ENCODE measurements around the gene ADAMTSL1. TPM values are rescaled to one million over a fixed set of nuclear protein-coding genes. Genes with fewer than 3 reads are reported as not detected.

Gene ADAMTSL1
- total and polyA plus RNA-seq, 2 of the 8 experiments (the other 6 are each of a cell fraction or from before 2014, with no cell fraction given), result 0.84 to 1.1 TPM

DNA sequence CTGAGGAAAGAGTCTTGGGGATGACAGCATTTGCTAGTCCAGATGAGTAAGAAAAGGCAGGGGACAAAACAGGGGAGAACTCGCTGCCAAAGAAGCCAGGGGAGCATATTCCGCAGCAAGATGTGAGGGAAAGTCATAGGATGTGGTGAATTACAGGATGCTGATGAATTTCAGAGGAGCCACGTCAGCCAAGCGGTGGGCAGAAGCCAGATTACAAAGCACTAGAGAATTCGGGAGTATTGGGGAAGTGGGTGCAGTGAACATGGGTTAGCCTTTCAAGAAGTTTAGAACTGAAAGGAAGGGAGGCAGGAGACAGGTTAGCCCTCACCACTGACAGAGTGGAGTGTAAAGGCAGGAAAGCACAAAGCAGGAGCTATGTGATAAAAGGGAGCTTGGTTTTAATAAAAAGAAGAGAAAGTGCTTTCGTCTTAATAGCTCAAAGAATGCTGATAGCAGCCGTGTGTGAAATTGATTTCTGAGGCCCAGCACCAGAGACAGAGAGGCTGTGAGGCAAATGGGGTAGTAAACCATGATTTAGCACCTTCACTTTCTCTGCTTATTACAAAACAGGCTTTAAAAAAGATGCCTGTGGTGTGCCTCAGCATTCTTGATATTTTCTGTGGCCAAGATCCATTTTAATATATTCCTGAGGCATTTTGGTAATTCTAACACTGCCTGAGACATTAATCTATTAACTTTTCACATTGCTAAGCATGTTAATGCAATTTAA lies 16.9 kb downstream of the ADAMTSL1 start:
- Histone ChIP-seq H3K36me3 (ENCODE audit: control insufficient read depth in 2 of 4, insufficient read depth in 4 of 4, low read length in 3 of 4) (no peaks in the 10 kb centered on the region), H2AFZ (ENCODE audit: low read length) (peak overlapping the region; percentile 60), H3K27me3 (replicated peaks in 1 of 4; ENCODE audit: control insufficient read depth in 3 of 4, extremely low read depth in 1 of 4, insufficient read depth in 3 of 4, low read length in 3 of 4) (no peaks in the 10 kb centered on the region), H3K56ac (replicated peaks; ENCODE audit: insufficient read length, low read depth, low read length) (no peak overlapping the region), H2BK120ac (replicated peaks; ENCODE audit: low read depth, low read length) (no peak overlapping the region), H2BK15ac (ENCODE audit: low read length) (no peak overlapping the region), H3K18ac (ENCODE audit: extremely low read depth, low read length) (no peak overlapping the region), H3K4me1 (replicated peaks in 1 of 4; ENCODE audit: control insufficient read depth in 3 of 4, insufficient read depth in 4 of 4, low read length in 3 of 4) (no peaks in the 10 kb centered on the region; a peak in 1 of 7 replicates), H3K23me2 (ENCODE audit: low read depth, low read length) (no peaks in the 10 kb centered on the region), H2BK12ac (ENCODE audit: low read depth, low read length) (no peak overlapping the region), H2BK20ac (ENCODE audit: low read length) (no peak overlapping the region), H3K4ac (replicated peaks; ENCODE audit: insufficient read length, low read depth, low read length) (no peak overlapping the region), H3K27ac (ENCODE audit: low read depth, low read length) (no peak overlapping the region), H2BK5ac (ENCODE audit: low read depth, low read length) (no peak overlapping the region), H4K20me1 (replicated peaks in 1 of 2; ENCODE audit: control insufficient read depth in 1 of 2, insufficient read depth in 2 of 2, low read length in 2 of 2) (no peaks in the 10 kb centered on the region), H3K79me2 (ENCODE audit: control insufficient read depth in 1 of 2, insufficient read depth in 2 of 2, low read length in 2 of 2) (no peaks in the 10 kb centered on the region), H3K79me1 (ENCODE audit: low read depth, low read length) (no peaks in the 10 kb centered on the region), H2AK5ac (ENCODE audit: low read depth, low read length) (no peak overlapping the region), H3K14ac (ENCODE audit: insufficient read length) (no peak overlapping the region), H3K4me3 (ENCODE audit: extremely low read depth in 1 of 4, insufficient read depth in 2 of 4, low read depth in 3 of 4, low read length in 4 of 4) (no peak overlapping the region), H4K91ac (replicated peaks; ENCODE audit: insufficient read length, low read length) (no peak overlapping the region), H4K5ac (ENCODE audit: insufficient read length, low read depth, low read length) (no peak overlapping the region), H3K9me3 (ENCODE audit: insufficient read depth in 2 of 2, low read depth in 1 of 2, low read length in 1 of 2) (no peaks in the 10 kb centered on the region), H3K4me2 (ENCODE audit: insufficient read depth in 1 of 2, low read depth in 2 of 2, low read length in 2 of 2) (no peak overlapping the region), H3K9ac (replicated peaks in 1 of 4; ENCODE audit: extremely low read depth in 1 of 4, low read depth in 3 of 4, low read length in 3 of 4) (no peak overlapping the region), H4K8ac (ENCODE audit: extremely low read depth, insufficient read depth, low read length) (no peak overlapping the region), H3K23ac (ENCODE audit: insufficient read length) (no peak overlapping the region)
- DNase-seq (ENCODE audit: low read depth in 1 of 2, low spot score in 2 of 2), result no peak
- no peak for TF ChIP-seq KDM5A (IDR thresholded peaks at IDR 0.05; ENCODE audit: low read length)
- no peak for TF ChIP-seq SAP30 (IDR thresholded peaks at IDR 0.05; ENCODE audit: insufficient read depth, insufficient replicate concordance, low read length)
- no peak for TF ChIP-seq MAX (IDR thresholded peaks at IDR 0.05)
- no peak for TF ChIP-seq SRF (IDR thresholded peaks at IDR 0.05; ENCODE audit: low read depth, low read length)
- no peak for TF ChIP-seq BRCA1 (IDR thresholded peaks at IDR 0.05; ENCODE audit: low read depth, low read length)
- POLR2A ChIA-PET (ENCODE audit: partially characterized antibody), result no interaction called here
- CTCF ChIA-PET (ENCODE audit: partially characterized antibody), result interaction anchor here (0.8 to 1.6 kb wide), 5 partner anchors 48 to 256 kb away, joined by 3 to 5 read pairs (median 3); no protein-coding TSS in a partner anchor
- 76% methylated on average over 7 of the region's 7 CpGs; no CpG with 5 or more reads in 1 of the 2 experiments for WGBS, 2 experiments (ENCODE audit: extremely low coverage in 1 of 2, insufficient coverage in 1 of 2, insufficient read length in 1 of 2, insufficient replicate concordance in 2 of 2, low coverage in 1 of 2, low lambda C conversion rate in 2 of 2, missing lambda C conversion rate in 1 of 2)
- no peak for FAIRE-seq

All from H1 (cell line).